H1 (cell line): ENCODE results near the gene TMEM253.

Source experiments
- GABPA ChIP-seq: IDR thresholded peaks from 2 replicates; pipeline ENCODE4 v1.6.1; 2011; ENCODE audit warnings: mild to moderate bottlenecking, low read length, moderate library complexity, borderline replicate concordance; ENCODE audit not compliant: insufficient read depth
- SP2 ChIP-seq: IDR thresholded peaks from 2 replicates; pipeline ENCODE4 v1.6.1; 2012; ENCODE audit warnings: mild to moderate bottlenecking, low read length, inconsistent platforms
- TF ChIP-seq, protein P1 (sequence below): IDR thresholded peaks from 2 replicates; pipeline ENCODE4 v1.6.1; 2011; ENCODE audit warnings: low read length, improper control_type of control experiment

DNA sequence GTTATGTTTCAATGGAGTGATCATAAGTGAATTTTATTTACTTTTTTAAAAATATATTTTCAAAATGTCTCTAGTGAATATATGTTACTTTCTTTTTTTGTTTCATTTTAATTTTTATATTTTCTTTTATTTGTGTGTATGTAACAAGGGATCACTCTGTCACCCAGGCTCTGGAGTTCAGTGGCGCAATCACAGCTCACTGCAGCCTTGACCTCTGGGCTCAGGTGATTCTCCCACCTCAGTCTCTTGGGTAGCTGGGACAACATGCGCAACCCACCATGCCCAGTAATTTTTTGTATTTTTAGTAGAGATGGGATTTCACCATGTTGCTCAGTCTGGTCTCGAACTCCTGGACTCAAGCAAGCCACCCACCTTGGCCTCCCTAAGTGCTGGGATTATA, 18.1 kb downstream of the TMEM253 start:
- TF ChIP-seq SP2 (no peak), GABPA (no peak)
- TF ChIP-seq, protein P1, sequence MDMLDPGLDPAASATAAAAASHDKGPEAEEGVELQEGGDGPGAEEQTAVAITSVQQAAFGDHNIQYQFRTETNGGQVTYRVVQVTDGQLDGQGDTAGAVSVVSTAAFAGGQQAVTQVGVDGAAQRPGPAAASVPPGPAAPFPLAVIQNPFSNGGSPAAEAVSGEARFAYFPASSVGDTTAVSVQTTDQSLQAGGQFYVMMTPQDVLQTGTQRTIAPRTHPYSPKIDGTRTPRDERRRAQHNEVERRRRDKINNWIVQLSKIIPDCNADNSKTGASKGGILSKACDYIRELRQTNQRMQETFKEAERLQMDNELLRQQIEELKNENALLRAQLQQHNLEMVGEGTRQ: no peak
